ENCODE data around the gene ANO3. TPM values are rescaled to one million over a fixed set of nuclear protein-coding genes. Genes with fewer than 3 reads are reported as not detected.

The ANO3 gene
- total and polyA plus RNA-seq, 2 of the 4 experiments (the other 2 are of a cell fraction): 0.02 to 0.18 TPM

DNA sequence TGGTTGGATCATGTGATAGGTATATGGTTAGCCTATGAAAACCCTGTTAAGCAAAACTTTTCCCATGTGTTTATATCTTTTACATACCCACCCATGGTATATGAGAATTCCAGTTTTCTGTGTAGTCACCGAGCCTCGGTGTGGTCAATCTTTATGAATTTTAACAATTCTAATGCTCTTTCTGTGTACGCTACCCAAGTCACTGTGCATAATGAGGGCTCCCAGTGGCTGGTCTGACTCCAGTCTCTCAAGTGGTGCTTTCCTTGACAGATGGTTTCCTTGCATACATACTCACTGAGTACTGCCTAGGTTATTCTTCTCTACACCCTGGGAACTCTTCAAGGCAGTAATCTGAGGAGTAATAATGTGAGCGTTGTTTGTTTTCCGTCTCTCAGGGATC, 222.5 kb downstream of the ANO3 start:
- ATAC-seq (ENCODE audit: low read depth) (no peak), DNase-seq (no peak)
- H3K14ac ChIP-seq (replicated peaks; ENCODE audit: low read depth, low read length): no peak overlapping the region
- no peak overlapping the region for H2AK5ac ChIP-seq (ENCODE audit: low read depth, low read length)
- no TSS peak for BruUV-seq (replicated peaks)
- no peaks in the 10 kb centered on the region for H3K79me1 ChIP-seq (ENCODE audit: low read depth in 1 of 2, low read length in 2 of 2)
- POLR2A ChIA-PET (ENCODE audit: unreplicated experiment): no interaction called here
- no peaks in the 10 kb centered on the region for H3K9me1 ChIP-seq (ENCODE audit: insufficient read depth, low read length)
- H2BK20ac ChIP-seq (ENCODE audit: low read depth, low read length): no peak overlapping the region
- H3K27ac ChIP-seq (ENCODE audit: insufficient read depth, low read length): no peak overlapping the region
- H4K5ac ChIP-seq (ENCODE audit: low read depth, low read length): no peak overlapping the region
- H3K36me3 ChIP-seq (ENCODE audit: control insufficient read depth, insufficient read depth, low read length): no peaks in the 10 kb centered on the region
- no peak overlapping the region for H2BK120ac ChIP-seq (ENCODE audit: low read depth, low read length)
- CTCF ChIA-PET: no interaction called here
- no peak overlapping the region for H2AK9ac ChIP-seq (replicated peaks; ENCODE audit: low read depth, low read length, poor library complexity)
- no peak overlapping the region for H2AFZ ChIP-seq (replicated peaks; ENCODE audit: low read length, poor library complexity)
- no peak overlapping the region for H2BK5ac ChIP-seq (ENCODE audit: low read depth, low read length, poor library complexity, severe bottlenecking)
- no peaks in the 10 kb centered on the region for H3K9me3 ChIP-seq (ENCODE audit: control insufficient read depth, insufficient read depth, low read length)
- H3K4ac ChIP-seq (ENCODE audit: low read depth, low read length): no peak overlapping the region
- no peaks in the 10 kb centered on the region for H3K4me1 ChIP-seq (ENCODE audit: control insufficient read depth, insufficient read depth, low read length)
- H3K56ac ChIP-seq (ENCODE audit: extremely low read depth, insufficient read depth, low read length): no peak overlapping the region
- H4K20me1 ChIP-seq (ENCODE audit: insufficient read depth, low read length): no peaks in the 10 kb centered on the region
- no peak for TF ChIP-seq BHLHE40 (IDR thresholded peaks at IDR 0.05; ENCODE audit: low read depth, low read length)
- no peak overlapping the region for H3K23ac ChIP-seq (ENCODE audit: low read depth, low read length)
- no peak overlapping the region for H3K18ac ChIP-seq (ENCODE audit: low read depth, low read length)
- H4K8ac ChIP-seq (ENCODE audit: low read depth in 2 of 2, low read length in 2 of 2): no peak overlapping the region
- H3K4me2 ChIP-seq (ENCODE audit: low read depth, low read length): no peak overlapping the region
- dilution Hi-C loops (cut with HindIII; ENCODE audit: low sequenced_read_pairs, unreplicated experiment): no loop called here
- no peak overlapping the region for H2BK15ac ChIP-seq (ENCODE audit: low read depth, low read length)
- in situ Hi-C loops (cut with MboI; ENCODE audit: low sequenced_read_pairs): no loop called here
- no CpG with 5 or more reads among the region's 5 CpGs for WGBS, 2 experiments (ENCODE audit: extremely low coverage in 2 of 2, insufficient read length in 1 of 2)
- no peak overlapping the region for H3K4me3 ChIP-seq (ENCODE audit: insufficient read depth, low read depth, low read length)
- H3K9ac ChIP-seq (ENCODE audit: low read depth, low read length): no peak overlapping the region
- no peaks in the 10 kb centered on the region for H3K27me3 ChIP-seq (ENCODE audit: control insufficient read depth, insufficient read depth, low read length)
- intact Hi-C loops (cut with micrococcal nuclease): no loop called here
- H4K91ac ChIP-seq (ENCODE audit: insufficient read depth, low read depth, low read length): no peak overlapping the region
